ENCODE measurements around the gene TWIST2.

Gene TWIST2

GRCh38 chr2:238921681-238922319 is 73.9 kb downstream of the TWIST2 start:
- no peak for DNase-seq

GRCh38 chr2:238922435-238922834 is 74.5 kb downstream of the TWIST2 start:
- DNase-seq = no peak

GRCh38 chr2:238924032-238924431 is 76.1 kb downstream of the TWIST2 start:
- DNase-seq = no peak

GRCh38 chr2:238924796-238925195 is 76.9 kb downstream of the TWIST2 start:
- no peak for DNase-seq

- no peak for DNase-seq
Observed at GRCh38 chr2:238925281-238925680, 77.4 kb downstream of the TWIST2 start.

- DNase-seq = no peak
Observed at GRCh38 chr2:238925816-238926521, 78.1 kb downstream of the TWIST2 start.

- no peak for DNase-seq
Observed at GRCh38 chr2:238926761-238927611, 79.1 kb downstream of the TWIST2 start.

GRCh38 chr2:238927746-238928519 is 80.0 kb downstream of the TWIST2 start:
- no peak for DNase-seq

GRCh38 chr2:238928520-238929241 is 80.8 kb downstream of the TWIST2 start:
- no peak for DNase-seq

GRCh38 chr2:238929242-238930081 is 81.6 kb downstream of the TWIST2 start:
- no peak for DNase-seq

GRCh38 chr2:238930216-238930615 is 82.3 kb downstream of the TWIST2 start:
- no peak for DNase-seq

GRCh38 chr2:238936162-238937052 is 88.5 kb downstream of the TWIST2 start:
- no peak for DNase-seq

- DNase-seq = no peak
Observed at GRCh38 chr2:238938003-238938400, 90.1 kb downstream of the TWIST2 start.

GRCh38 chr2:238938401-238939055 is 90.6 kb downstream of the TWIST2 start:
- no peak for DNase-seq

GRCh38 chr2:238939074-238939473 is 91.2 kb downstream of the TWIST2 start:
- DNase-seq = no peak

- no peak for DNase-seq
Observed at GRCh38 chr2:238939521-238940403, 91.9 kb downstream of the TWIST2 start.

GRCh38 chr2:238940806-238941205 is 92.9 kb downstream of the TWIST2 start:
- DNase-seq = no peak

- DNase-seq = no peak
Observed at GRCh38 chr2:238941262-238941792, 93.4 kb downstream of the TWIST2 start.

All from T-helper 2 cell (primary cell).